Measurements from ENCODE around the gene ATP5PD.

The ATP5PD gene

GRCh38 chr17:75003070-75003956 lies 43.5 kb downstream of the ATP5PD start:
- H3K9me3 ChIP-seq: no peaks in the 10 kb centered on the region
- H3K27ac ChIP-seq: no peak overlapping the region
- no peak overlapping the region for H3K4me3 ChIP-seq (ENCODE audit: low read depth in 1 of 2, low read length in 1 of 2)
- peaks cover 7 to 11% of the 10 kb centered on the region in 2 experiments for H3K4me1 ChIP-seq (ENCODE audit: control insufficient read depth in 1 of 2, insufficient read depth in 1 of 2, low read depth in 1 of 2, low read length in 1 of 2)
- H3K36me3 ChIP-seq: no peaks in the 10 kb centered on the region
- TF ChIP-seq CTCF (IDR thresholded peaks at IDR 0.05): no peak
- H3K27me3 ChIP-seq: no peaks in the 10 kb centered on the region

GRCh38 chr17:75001915-75002843 lies 44.6 kb downstream of the ATP5PD start:
- no peaks in the 10 kb centered on the region for H3K36me3 ChIP-seq
- H3K9me3 ChIP-seq: no peaks in the 10 kb centered on the region
- H3K4me3 ChIP-seq (ENCODE audit: low read depth in 1 of 2, low read length in 1 of 2): no peak overlapping the region

GRCh38 chr17:74999523-74999922 lies 47.2 kb downstream of the ATP5PD start:
- no peaks in the 10 kb centered on the region for H3K36me3 ChIP-seq
- no peak overlapping the region for H3K27ac ChIP-seq
- no peak overlapping the region for H3K4me3 ChIP-seq (ENCODE audit: low read depth in 1 of 2, low read length in 1 of 2)
- H3K27me3 ChIP-seq: no peaks in the 10 kb centered on the region
- no peak for TF ChIP-seq CTCF (IDR thresholded peaks at IDR 0.05)
- H3K9me3 ChIP-seq: no peaks in the 10 kb centered on the region
- H3K4me1 ChIP-seq (ENCODE audit: control insufficient read depth in 1 of 2, insufficient read depth in 1 of 2, low read depth in 1 of 2, low read length in 1 of 2): peaks cover 7 to 11% of the 10 kb centered on the region in 2 experiments

More at GRCh38 chr17:75001915-75002843, 44.6 kb downstream of the ATP5PD start:
- Histone ChIP-seq H3K4me1 (ENCODE audit: control insufficient read depth in 1 of 2, insufficient read depth in 1 of 2, low read depth in 1 of 2, low read length in 1 of 2) (peaks cover 7 to 11% of the 10 kb centered on the region in 2 experiments), H3K27me3 (no peaks in the 10 kb centered on the region), H3K27ac (no peak overlapping the region)
- TF ChIP-seq CTCF (IDR thresholded peaks at IDR 0.05): no peak

GRCh38 chr17:74998783-74999182 lies 48.0 kb downstream of the ATP5PD start:
- no peak overlapping the region for H3K4me3 ChIP-seq (ENCODE audit: low read depth in 1 of 2, low read length in 1 of 2)
- no peaks in the 10 kb centered on the region for H3K36me3 ChIP-seq
- no peak for TF ChIP-seq CTCF (IDR thresholded peaks at IDR 0.05)
- H3K27me3 ChIP-seq: no peaks in the 10 kb centered on the region
- no peak overlapping the region for H3K27ac ChIP-seq
- peaks cover 7 to 11% of the 10 kb centered on the region in 2 experiments for H3K4me1 ChIP-seq (ENCODE audit: control insufficient read depth in 1 of 2, insufficient read depth in 1 of 2, low read depth in 1 of 2, low read length in 1 of 2)
- H3K9me3 ChIP-seq: no peaks in the 10 kb centered on the region

- peaks cover 10% of the 10 kb centered on the region for H3K27me3 ChIP-seq
- no peaks in the 10 kb centered on the region for H3K9me3 ChIP-seq
- no peaks in the 10 kb centered on the region for H3K4me1 ChIP-seq (ENCODE audit: control insufficient read depth in 1 of 2, insufficient read depth in 1 of 2, low read depth in 1 of 2, low read length in 1 of 2)
- no peaks in the 10 kb centered on the region for H3K36me3 ChIP-seq
- H3K4me3 ChIP-seq (ENCODE audit: low read depth in 1 of 2, low read length in 1 of 2): no peak overlapping the region
- no peak for TF ChIP-seq CTCF (IDR thresholded peaks at IDR 0.05)
- H3K27ac ChIP-seq: no peak overlapping the region
Observed at GRCh38 chr17:74995847-74996246, 50.9 kb downstream of the ATP5PD start.

Data from neutrophil (primary cell).